Stimulated activated memory B cell treated with anti-CD40 and anti-IgM and Interleukin-4, amounts not matched to agents 10 μg/mL and 1 μg/mL and 100 μg/mL, for 72 hours (primary cell): Measurements from ENCODE around the gene GCC1.
"Not testable (repeated sequence)": the region's sequence is repeated elsewhere in the genome, so short reads cannot be mapped to it uniquely, and the experiment has no call there.

Source experiments
- ATAC-seq: fragments of 150-1000 bp; cut with Tn5 transposase; 2 replicates; pipeline ENCODE4 v1.10.0; 2021
- H3K27ac Mint-ChIP-seq: one replicate; pipeline ENCODE4 v1.8.0; 2022; ENCODE audit warnings: mild to moderate bottlenecking, mixed read lengths
- H3K27me3 Mint-ChIP-seq: one replicate; pipeline ENCODE4 v1.8.0; 2022; ENCODE audit warnings: mixed read lengths
- H3K36me3 Mint-ChIP-seq: one replicate; pipeline ENCODE4 v1.8.0; 2022; ENCODE audit warnings: mixed read lengths
- H3K4me1 Mint-ChIP-seq: one replicate; pipeline ENCODE4 v1.8.0; 2022; ENCODE audit warnings: mixed read lengths
- H3K4me3 Mint-ChIP-seq: one replicate; pipeline ENCODE4 v1.8.0; 2022; ENCODE audit warnings: mild to moderate bottlenecking, moderate library complexity, mixed read lengths
- H3K9me3 Mint-ChIP-seq: one replicate; pipeline ENCODE4 v1.8.0; 2022; ENCODE audit warnings: mixed read lengths

The GCC1 gene

DNA sequence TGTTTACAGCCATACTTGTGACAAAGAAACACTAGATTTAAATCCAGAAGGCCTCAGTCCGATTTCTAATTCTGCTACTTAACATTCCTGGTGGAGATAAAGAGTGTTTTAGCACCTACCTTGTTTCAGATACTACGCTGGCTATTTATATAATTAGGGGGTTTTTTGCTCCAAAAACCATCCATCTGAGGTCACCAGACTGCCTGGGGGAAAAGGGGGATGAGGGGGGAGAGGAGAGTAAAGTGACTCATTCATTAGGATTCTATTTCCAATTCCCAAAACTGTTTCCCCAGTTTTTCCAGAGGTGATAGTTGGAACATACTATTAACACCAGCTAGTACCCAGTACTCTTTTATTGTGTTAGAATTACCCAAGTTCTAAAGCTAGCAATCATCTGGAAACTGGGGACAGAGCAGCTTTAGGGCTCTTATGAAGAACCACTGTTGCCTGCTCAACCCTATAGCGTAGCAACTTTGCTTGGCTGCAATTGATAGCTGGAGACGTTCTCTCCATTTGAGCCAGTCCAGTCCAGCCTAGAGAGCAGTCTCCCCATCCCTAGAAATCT, 6.6 kb downstream of the GCC1 start:
- Mint-ChIP-seq H3K27ac (no peak overlapping the region), H3K27me3 (no peaks in the 10 kb centered on the region), H3K9me3 (no peaks in the 10 kb centered on the region), H3K36me3 (peaks cover 71% of the 10 kb centered on the region), H3K4me3 (no peak overlapping the region), H3K4me1 (peaks cover 43% of the 10 kb centered on the region)
- no peak for ATAC-seq

DNA sequence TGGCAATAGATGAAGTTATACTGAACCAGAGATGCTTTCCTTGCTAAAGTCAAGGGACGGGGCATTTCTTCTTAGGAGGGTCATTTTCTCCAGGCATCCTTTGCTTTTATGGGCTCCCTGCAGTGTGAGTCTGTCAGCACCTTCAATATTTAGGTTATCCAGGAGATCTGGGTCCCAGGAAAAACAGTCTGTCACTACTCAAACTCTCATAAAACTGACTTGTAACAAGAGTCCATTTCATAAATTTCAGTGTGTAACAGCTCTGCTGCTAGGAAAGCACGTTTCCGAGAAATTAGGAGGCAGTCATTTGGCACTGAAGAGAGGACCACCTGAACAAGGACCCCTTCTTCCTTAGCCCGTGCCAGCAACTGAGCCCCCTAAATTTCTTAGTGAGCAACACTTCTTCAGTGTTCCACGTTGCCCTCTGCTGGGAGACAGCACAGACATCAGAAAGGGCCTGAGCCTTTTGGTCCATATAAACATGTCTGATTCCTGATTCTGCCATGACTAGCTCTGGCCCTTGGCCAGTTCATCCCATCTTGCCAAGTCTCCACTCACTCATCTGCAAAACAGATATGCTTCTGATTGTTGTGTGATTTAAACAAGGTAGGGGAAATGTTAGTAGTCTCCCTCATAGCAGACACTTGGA, 7.2 kb downstream of the GCC1 start:
- Mint-ChIP-seq H3K27me3 (no peaks in the 10 kb centered on the region), H3K36me3 (peaks cover 65% of the 10 kb centered on the region), H3K4me3 (no peak overlapping the region), H3K27ac (no peak overlapping the region), H3K9me3 (no peaks in the 10 kb centered on the region), H3K4me1 (peaks cover 36% of the 10 kb centered on the region)
- no peak for ATAC-seq

DNA sequence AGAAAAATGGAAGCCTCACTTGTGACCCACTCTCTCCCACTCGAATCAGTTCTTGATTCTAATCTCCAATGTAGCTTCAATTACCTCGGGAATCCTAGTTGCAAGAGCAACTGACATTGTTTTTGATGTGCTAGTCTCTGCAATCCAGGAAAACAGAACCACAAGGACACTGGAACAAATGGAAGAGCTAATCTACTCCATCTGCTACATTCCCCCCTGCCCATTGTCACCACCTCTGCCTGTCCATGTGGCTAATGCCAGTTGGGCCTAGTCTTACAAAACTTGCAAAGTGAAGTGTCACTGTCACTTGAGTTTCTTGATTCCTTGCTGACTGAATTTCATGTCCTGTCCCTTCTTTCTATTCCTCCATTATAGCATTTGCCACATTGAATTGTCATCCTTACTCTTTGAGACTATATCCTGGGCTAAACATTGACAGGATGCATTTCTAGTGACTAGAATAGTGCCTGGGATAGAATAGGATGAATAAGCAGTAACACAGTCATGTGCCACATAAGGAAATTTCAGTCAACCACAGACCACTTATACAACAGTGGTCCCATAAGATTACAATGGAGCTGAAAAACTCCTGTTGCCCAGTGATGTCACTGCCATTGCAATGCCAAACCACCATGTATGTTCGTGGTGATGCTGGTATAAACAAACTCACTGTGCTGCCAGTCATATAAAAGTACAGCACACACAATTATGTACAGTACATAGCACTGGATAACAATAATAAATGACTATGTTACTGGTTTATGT, 13.5 kb downstream of the GCC1 start:
- H3K4me1 Mint-ChIP-seq, result no peaks in the 10 kb centered on the region
- H3K36me3 Mint-ChIP-seq, result peaks cover 42% of the 10 kb centered on the region
- no peak for ATAC-seq
- H3K9me3 Mint-ChIP-seq, result peaks cover 3% of the 10 kb centered on the region
- H3K27ac Mint-ChIP-seq, result no peak overlapping the region
- H3K27me3 Mint-ChIP-seq, result no peaks in the 10 kb centered on the region
- H3K4me3 Mint-ChIP-seq, result no peak overlapping the region

DNA sequence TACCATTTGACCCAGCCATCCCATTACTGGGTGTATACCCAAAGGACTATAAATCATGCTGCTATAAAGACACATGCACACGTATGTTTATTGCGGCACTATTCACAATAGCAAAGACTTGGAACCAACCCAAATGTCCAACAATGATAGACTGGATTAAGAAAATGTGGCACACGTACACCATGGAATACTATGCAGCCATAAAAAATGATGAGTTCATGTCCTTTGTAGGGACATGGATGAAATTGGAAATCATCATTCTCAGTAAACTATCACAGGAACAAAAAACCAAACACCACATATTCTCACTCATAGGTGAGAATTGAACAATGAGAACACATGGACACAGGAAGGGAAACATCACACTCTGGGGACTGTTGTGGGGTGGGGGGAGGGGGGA, 17.4 kb downstream of the GCC1 start:
- H3K4me1 Mint-ChIP-seq, H3K27ac Mint-ChIP-seq, H3K9me3 Mint-ChIP-seq, ATAC-seq, H3K4me3 Mint-ChIP-seq, H3K27me3 Mint-ChIP-seq: not testable (repeated sequence)
- peaks cover 44% of the 10 kb centered on the region for H3K36me3 Mint-ChIP-seq

DNA sequence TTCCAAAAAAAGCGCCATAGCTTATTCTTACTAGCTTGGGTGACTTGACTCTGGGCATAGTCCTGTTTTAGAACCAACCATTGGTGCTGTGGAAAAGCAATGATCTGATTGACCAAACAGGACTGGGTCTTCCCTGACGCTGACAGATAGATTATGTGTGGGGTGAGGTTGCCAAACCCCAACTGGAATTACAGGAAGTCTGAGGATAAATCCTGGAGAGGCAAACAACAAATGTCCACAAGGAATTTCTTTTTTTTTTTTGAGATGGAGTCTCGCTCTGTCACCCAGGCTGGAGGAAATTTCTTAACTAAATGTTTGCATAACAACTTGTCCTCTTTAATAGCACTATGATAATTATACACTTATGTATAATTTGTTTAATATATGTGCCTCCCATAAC, 19.2 kb downstream of the GCC1 start:
- Mint-ChIP-seq H3K36me3 (peaks cover 40% of the 10 kb centered on the region), H3K9me3 (peaks cover 7% of the 10 kb centered on the region), H3K4me1 (no peaks in the 10 kb centered on the region), H3K27me3 (no peaks in the 10 kb centered on the region), H3K4me3 (no peak overlapping the region), H3K27ac (no peak overlapping the region)
- no peak for ATAC-seq

DNA sequence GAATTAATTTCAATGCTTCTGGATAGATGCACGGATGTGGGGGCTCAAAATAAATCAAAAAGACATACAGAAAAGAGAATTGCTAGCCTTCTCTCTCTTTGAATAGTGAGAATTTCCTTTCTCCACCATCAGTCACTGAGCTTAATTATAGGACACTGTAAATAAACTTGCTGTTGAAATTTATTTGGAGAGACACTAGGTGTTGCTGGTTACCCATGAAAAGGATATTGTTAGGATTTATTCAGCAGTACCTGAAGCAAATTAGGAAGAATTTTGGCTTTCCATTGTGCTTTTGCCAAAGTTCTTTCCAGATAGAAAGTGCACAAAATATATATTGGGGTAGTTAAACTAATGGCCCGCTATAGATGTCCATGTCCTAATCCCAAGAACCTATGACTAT, 27.6 kb downstream of the GCC1 start:
- Mint-ChIP-seq H3K27me3 (no peaks in the 10 kb centered on the region), H3K36me3 (peaks cover under 1% of the 10 kb centered on the region), H3K4me3 (no peak overlapping the region), H3K27ac (no peak overlapping the region), H3K4me1 (no peaks in the 10 kb centered on the region), H3K9me3 (peaks cover 4% of the 10 kb centered on the region)
- no peak for ATAC-seq

DNA sequence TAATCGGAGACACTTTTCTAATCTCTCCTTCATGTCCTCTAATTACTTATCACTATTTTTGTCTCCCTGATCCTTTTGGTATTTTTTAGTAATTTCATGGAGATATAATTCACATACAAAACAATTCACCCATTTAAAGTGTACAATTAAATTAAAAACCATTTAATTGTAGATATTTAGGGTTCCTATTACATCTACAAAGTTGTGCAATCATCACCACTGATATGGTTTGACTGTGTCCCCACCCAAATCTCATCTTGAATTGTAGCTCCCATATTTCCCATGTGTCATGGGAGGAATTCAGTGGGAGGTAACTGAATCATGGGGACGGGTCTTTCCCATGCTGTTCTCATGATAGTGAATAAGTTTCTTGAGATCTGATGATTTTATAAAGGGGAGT, 29.0 kb downstream of the GCC1 start:
- Mint-ChIP-seq H3K4me1 (no peaks in the 10 kb centered on the region), H3K36me3 (no peaks in the 10 kb centered on the region), H3K4me3 (no peak overlapping the region), H3K27ac (no peak overlapping the region), H3K9me3 (peaks cover 4% of the 10 kb centered on the region), H3K27me3 (no peaks in the 10 kb centered on the region)
- ATAC-seq, result no peak

DNA sequence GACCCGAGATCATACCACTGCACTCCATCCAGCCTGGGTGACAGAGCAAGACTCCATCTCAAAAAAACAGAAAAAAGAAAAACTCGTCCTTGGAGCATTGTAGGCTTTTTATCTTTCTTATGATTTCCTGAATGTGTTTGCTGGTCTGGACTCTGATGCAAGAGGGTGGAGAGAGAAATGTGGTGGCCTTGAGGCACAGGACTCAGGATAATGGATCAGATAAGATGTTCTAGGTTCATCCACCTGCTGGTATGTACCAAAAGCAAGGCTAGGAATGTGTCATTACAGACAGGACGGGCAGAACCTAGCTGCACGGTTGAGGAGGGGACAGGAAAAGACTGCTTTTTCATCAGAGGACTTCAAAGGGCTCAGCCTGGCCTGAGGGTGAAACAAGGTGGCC, 33.5 kb downstream of the GCC1 start:
- peaks cover 2% of the 10 kb centered on the region for H3K36me3 Mint-ChIP-seq
- no peak overlapping the region for H3K4me3 Mint-ChIP-seq
- H3K27ac Mint-ChIP-seq, result no peak overlapping the region
- H3K9me3 Mint-ChIP-seq, result peaks cover 4% of the 10 kb centered on the region
- H3K4me1 Mint-ChIP-seq, result no peaks in the 10 kb centered on the region
- peaks cover 2% of the 10 kb centered on the region for H3K27me3 Mint-ChIP-seq
- no peak for ATAC-seq

DNA sequence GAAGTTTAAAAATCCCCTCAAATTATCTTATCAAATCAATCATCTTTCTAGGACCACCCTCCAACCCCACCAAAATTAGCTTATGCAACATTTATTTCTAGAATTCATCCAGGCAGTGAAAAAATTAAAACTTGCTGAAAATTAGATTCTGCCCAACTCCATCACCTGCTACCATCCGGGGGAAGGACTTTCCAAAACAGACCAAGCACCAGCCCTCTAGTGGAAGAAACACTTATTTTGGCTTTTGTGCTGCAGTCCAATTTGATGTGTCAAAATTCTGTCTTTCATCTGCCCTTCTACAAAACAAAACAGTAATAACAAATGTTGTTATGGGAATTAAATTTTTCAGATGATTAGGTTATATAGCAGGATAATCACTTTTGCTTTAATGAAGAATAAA, 35.1 kb downstream of the GCC1 start:
- Mint-ChIP-seq H3K36me3 (peaks cover 14% of the 10 kb centered on the region), H3K4me3 (no peak overlapping the region), H3K9me3 (peaks cover 6% of the 10 kb centered on the region), H3K27ac (no peak overlapping the region), H3K4me1 (no peaks in the 10 kb centered on the region), H3K27me3 (peaks cover 10% of the 10 kb centered on the region)
- no peak for ATAC-seq

DNA sequence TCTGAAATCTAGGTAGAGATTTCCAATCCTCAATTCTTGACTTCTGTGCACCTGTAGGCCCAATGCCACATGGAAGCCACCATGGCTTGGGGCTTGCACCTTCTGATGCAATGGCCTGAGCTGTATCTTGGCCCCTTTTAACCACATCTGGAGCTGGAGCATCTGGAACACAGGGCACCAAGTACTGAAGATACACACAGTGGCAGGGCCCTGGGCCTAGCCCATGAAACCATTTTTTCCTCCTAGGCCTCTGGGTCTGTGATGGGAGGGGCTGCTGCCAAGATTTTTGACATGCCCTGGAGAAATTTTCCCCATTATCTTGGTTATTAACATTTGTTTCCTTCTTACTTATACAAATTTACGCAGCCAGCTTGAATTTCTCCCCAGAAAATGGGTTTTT, 39.1 kb downstream of the GCC1 start:
- Mint-ChIP-seq H3K27ac (no peak overlapping the region), H3K36me3 (peaks cover 14% of the 10 kb centered on the region), H3K27me3 (peaks cover 20% of the 10 kb centered on the region), H3K9me3 (peaks cover 6% of the 10 kb centered on the region), H3K4me3 (no peak overlapping the region), H3K4me1 (no peaks in the 10 kb centered on the region)
- no peak for ATAC-seq

DNA sequence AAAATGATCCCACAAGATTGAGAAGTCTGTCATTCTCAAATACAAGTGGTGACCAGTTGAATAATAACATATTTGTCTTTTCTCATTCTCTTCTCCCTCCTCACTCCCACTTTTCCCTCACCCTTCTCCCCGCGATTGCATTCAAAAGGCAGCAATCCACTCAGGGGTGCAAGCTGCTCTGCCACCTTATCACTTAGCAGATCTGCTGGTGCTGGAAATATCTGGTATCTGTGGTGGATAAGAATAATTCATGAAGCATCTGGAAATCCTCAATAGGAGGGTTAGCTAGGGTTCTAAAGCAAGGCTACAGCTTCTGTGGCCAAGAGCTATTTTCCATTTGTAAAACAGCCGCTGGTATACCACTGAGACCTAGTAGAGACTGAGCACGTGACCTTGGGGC, 43.8 kb downstream of the GCC1 start:
- ATAC-seq, result no peak
- no peak overlapping the region for H3K4me3 Mint-ChIP-seq
- H3K27me3 Mint-ChIP-seq, result peaks cover 47% of the 10 kb centered on the region
- peaks cover under 1% of the 10 kb centered on the region for H3K9me3 Mint-ChIP-seq
- H3K4me1 Mint-ChIP-seq, result no peaks in the 10 kb centered on the region
- H3K27ac Mint-ChIP-seq, result no peak overlapping the region
- H3K36me3 Mint-ChIP-seq, result peaks cover 8% of the 10 kb centered on the region

DNA sequence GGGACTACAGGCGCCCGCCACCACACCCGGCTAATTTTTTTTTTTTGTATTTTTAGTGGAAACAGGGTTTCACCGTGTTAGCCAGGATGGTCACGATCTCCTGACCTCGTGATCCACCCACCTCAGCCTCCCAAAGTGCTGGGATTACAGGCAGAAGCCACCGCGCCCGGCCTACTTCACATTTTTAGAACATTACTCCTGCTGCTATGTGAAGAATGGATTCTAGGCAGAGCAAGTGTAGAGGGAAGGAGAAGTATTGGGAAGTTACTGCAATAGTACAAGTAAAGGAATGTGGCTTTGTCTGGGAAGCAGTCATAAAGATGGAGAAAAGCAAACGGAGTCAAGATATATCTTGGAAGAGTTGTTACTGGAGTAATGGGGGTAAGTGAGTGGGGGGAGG, 44.9 kb downstream of the GCC1 start:
- H3K27me3 Mint-ChIP-seq, result peaks cover 47% of the 10 kb centered on the region
- H3K36me3 Mint-ChIP-seq, H3K4me1 Mint-ChIP-seq: not testable (repeated sequence)

DNA sequence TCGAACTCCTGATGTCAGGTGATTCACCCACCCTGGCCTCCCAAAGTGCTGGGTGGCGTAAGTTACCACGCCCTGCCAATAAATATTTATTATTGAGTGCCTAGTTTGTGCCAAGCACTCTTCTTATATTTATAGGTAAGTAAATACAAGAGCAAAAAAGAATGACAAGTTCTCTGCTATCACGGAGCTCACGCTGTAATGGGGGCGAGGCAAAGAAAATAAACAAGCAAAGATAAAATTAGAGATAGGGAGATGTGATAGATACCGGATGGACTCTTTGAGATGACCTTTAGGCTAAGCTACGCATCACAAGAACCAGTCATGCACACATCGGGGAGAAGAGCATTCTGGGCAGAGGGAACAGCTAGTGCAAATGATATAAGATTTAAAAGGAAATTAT, 46.3 kb downstream of the GCC1 start:
- peaks cover 59% of the 10 kb centered on the region for H3K27me3 Mint-ChIP-seq
- ATAC-seq, result no peak
- no peak overlapping the region for H3K27ac Mint-ChIP-seq
- H3K9me3 Mint-ChIP-seq, result no peaks in the 10 kb centered on the region
- no peak overlapping the region for H3K4me3 Mint-ChIP-seq
- no peaks in the 10 kb centered on the region for H3K36me3 Mint-ChIP-seq
- H3K4me1 Mint-ChIP-seq, result no peaks in the 10 kb centered on the region

More for the DNA sequence above, 44.9 kb downstream of the GCC1 start:
- H3K27ac Mint-ChIP-seq, H3K4me3 Mint-ChIP-seq, H3K9me3 Mint-ChIP-seq, ATAC-seq: not testable (repeated sequence)

DNA sequence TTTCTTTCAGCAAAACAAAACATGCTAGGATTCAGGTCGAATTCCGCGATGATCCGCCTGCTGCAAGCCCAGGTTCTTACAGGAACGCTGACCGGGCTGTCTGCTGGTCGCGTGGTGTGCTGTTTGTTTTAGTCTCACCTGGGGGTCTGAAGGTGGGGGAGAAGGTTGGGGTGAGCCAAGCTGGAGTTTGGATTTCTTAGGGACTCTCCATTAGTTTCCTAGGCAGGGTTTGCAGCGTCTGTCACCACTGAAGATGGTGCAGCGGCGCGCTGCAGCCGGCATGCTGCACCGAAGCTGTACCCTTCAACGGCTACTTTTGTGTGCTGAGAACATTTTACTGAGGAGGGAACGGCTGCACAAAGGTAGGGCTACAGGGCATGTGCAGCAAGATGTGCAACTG, 48.7 kb downstream of the GCC1 start:
- peaks cover 7% of the 10 kb centered on the region for H3K4me1 Mint-ChIP-seq
- no peak for ATAC-seq
- H3K4me3 Mint-ChIP-seq, result no peak overlapping the region
- H3K9me3 Mint-ChIP-seq, result peaks cover 3% of the 10 kb centered on the region
- no peak overlapping the region for H3K27ac Mint-ChIP-seq
- H3K27me3 Mint-ChIP-seq, result peaks cover 63% of the 10 kb centered on the region
- no peaks in the 10 kb centered on the region for H3K36me3 Mint-ChIP-seq

DNA sequence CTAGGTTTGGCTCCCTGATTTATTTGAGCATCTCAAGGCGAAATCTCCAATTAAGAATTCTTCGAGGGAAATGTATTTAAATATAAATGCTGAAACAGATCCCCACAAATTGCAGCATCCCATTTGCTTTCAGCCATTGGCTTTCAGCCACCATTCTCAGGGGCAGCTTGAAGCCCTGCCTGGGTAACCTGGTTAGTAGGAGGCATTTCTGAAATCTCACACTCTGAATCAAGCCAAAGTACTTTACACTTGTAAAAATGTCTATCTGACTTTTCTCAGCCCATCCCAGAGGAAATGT, 49.1 kb downstream of the GCC1 start:
- Mint-ChIP-seq H3K9me3 (peaks cover 3% of the 10 kb centered on the region), H3K4me3 (no peak overlapping the region), H3K36me3 (no peaks in the 10 kb centered on the region), H3K27me3 (peaks cover 60% of the 10 kb centered on the region), H3K4me1 (peaks cover 7% of the 10 kb centered on the region), H3K27ac (no peak overlapping the region)
- ATAC-seq, result no peak
